H9 (cell line): ENCODE measurements around the gene SEC23IP. TPM values are rescaled to one million over a fixed set of nuclear protein-coding genes. Genes with fewer than 3 reads are reported as not detected.

ENCODE experiments used
- DNase-seq: peaks from one replicate; pipeline ENCODE4 v3.0.0-alpha.2; 2017
- H2AFZ ChIP-seq: one replicate; pipeline ENCODE4 v1.6.1; 2013; ENCODE audit warnings: mild to moderate bottlenecking, low read length, control low read depth, moderate library complexity
- H2AK5ac ChIP-seq: 2 replicates; pipeline ENCODE4 v1.6.1; 2013; ENCODE audit warnings: low read length, control low read depth, mixed read lengths; ENCODE audit not compliant: insufficient read length
- H2BK120ac ChIP-seq: one replicate; pipeline ENCODE4 v1.6.1; 2013; ENCODE audit warnings: low read depth, mild to moderate bottlenecking, low read length, control low read depth, inconsistent platforms; ENCODE audit not compliant: poor library complexity, severe bottlenecking
- H2BK12ac ChIP-seq: 2 replicates; pipeline ENCODE4 v1.6.1; 2013; ENCODE audit warnings: low read length, control low read depth, mixed read lengths, low read depth; ENCODE audit not compliant: insufficient read length
- H2BK15ac ChIP-seq: 2 replicates; pipeline ENCODE4 v1.6.1; 2013; ENCODE audit warnings: low read depth, low read length, control low read depth
- H2BK20ac ChIP-seq: one replicate; pipeline ENCODE4 v1.6.1; 2013; ENCODE audit warnings: low read depth, mild to moderate bottlenecking, low read length, control low read depth, inconsistent platforms; ENCODE audit not compliant: poor library complexity, severe bottlenecking
- H2BK5ac ChIP-seq: 2 replicates; pipeline ENCODE4 v1.6.1; 2013; ENCODE audit warnings: low read length, control low read depth, mixed read lengths; ENCODE audit not compliant: insufficient read length
- H3K14ac ChIP-seq: 2 replicates; pipeline ENCODE4 v1.6.1; 2013; ENCODE audit warnings: low read length, control low read depth; ENCODE audit not compliant: insufficient read depth
- H3K18ac ChIP-seq: 2 replicates; pipeline ENCODE4 v1.6.1; 2013; ENCODE audit warnings: low read depth, mild to moderate bottlenecking, mixed read lengths, low read length, control low read depth; ENCODE audit not compliant: insufficient read length
- H3K23ac ChIP-seq: 2 replicates; pipeline ENCODE4 v1.6.1; 2013; ENCODE audit warnings: low read length, control low read depth, mixed read lengths, low read depth; ENCODE audit not compliant: insufficient read length
- H3K23me2 ChIP-seq: 2 replicates; pipeline ENCODE4 v1.6.1; 2013; ENCODE audit warnings: low read depth, mild to moderate bottlenecking, mixed read lengths, low read length, control low read depth; ENCODE audit not compliant: insufficient read length, poor library complexity, severe bottlenecking
- H3K27ac ChIP-seq: 2 replicates; pipeline ENCODE4 v1.5.1; 2013; ENCODE audit warnings: low read length, control low read depth, mixed read lengths, low read depth; ENCODE audit not compliant: insufficient read length
- H3K27me3 ChIP-seq: 2 replicates; pipeline ENCODE4 v1.6.1; 2013; ENCODE audit warnings: low read length, control low read depth, inconsistent platforms; ENCODE audit not compliant: insufficient read depth
- H3K4ac ChIP-seq: 2 replicates; pipeline ENCODE4 v1.6.1; 2013; ENCODE audit warnings: low read depth, mild to moderate bottlenecking, control low read depth, inconsistent platforms, low read length, moderate library complexity
- H3K4me1 ChIP-seq: 2 replicates; pipeline ENCODE4 v1.6.1; 2013; ENCODE audit warnings: low read length, control low read depth, inconsistent platforms; ENCODE audit not compliant: insufficient read depth
- H3K4me2 ChIP-seq: 2 replicates; pipeline ENCODE4 v1.6.1; 2013; ENCODE audit warnings: low read length, control low read depth, mixed read lengths; ENCODE audit not compliant: insufficient read length, insufficient read depth
- H3K56ac ChIP-seq: 2 replicates; pipeline ENCODE4 v1.6.1; 2013; ENCODE audit warnings: low read depth, mild to moderate bottlenecking, mixed read lengths, low read length, control low read depth; ENCODE audit not compliant: insufficient read length
- H3K79me1 ChIP-seq: 2 replicates; pipeline ENCODE4 v1.6.1; 2013; ENCODE audit warnings: low read depth, mild to moderate bottlenecking, moderate library complexity, low read length, control low read depth, inconsistent platforms; ENCODE audit not compliant: insufficient read depth, poor library complexity, severe bottlenecking
- H3K79me2 ChIP-seq: 2 replicates; pipeline ENCODE4 v1.6.1; 2013; ENCODE audit warnings: low read length, control low read depth, inconsistent platforms; ENCODE audit not compliant: insufficient read depth
- H3K9ac ChIP-seq: 2 replicates; pipeline ENCODE4 v1.6.1; 2013; ENCODE audit warnings: low read length, control low read depth, mixed read lengths; ENCODE audit not compliant: insufficient read length; ENCODE audit errors: extremely low read depth
- H3K9me3 ChIP-seq: one replicate; pipeline ENCODE4 v1.6.1; 2013; ENCODE audit warnings: low read depth, low read length, inconsistent platforms; ENCODE audit not compliant: control insufficient read depth
- H3T11ph ChIP-seq: one replicate; pipeline ENCODE4 v1.6.1; 2013; ENCODE audit warnings: mild to moderate bottlenecking, low read length, control low read depth, inconsistent platforms
- H4K20me1 ChIP-seq: one replicate; pipeline ENCODE4 v1.6.1; 2013; ENCODE audit not compliant: control insufficient read depth, insufficient read length, insufficient read depth
- H4K5ac ChIP-seq: 2 replicates; pipeline ENCODE4 v1.6.1; 2013; ENCODE audit warnings: low read depth, mild to moderate bottlenecking, mixed read lengths, low read length, control low read depth; ENCODE audit not compliant: insufficient read length
- H4K8ac ChIP-seq: replicated peaks from 2 replicates; pipeline ENCODE4 v1.6.1; 2013; ENCODE audit warnings: low read length, control low read depth, mixed read lengths, low read depth; ENCODE audit not compliant: insufficient read length
- H4K91ac ChIP-seq: 2 replicates; pipeline ENCODE4 v1.6.1; 2013; ENCODE audit warnings: low read depth, mild to moderate bottlenecking, moderate library complexity, mixed read lengths, low read length, control low read depth; ENCODE audit not compliant: insufficient read length
- H3K27ac Mint-ChIP-seq, 3 experiments: 2 replicates in 2 of 3; 3 replicates in 1 of 3; pipeline ENCODE4 v1.8.0; 2020 to 2021; ENCODE audit warnings: mixed read lengths in 3 of 3, mild to moderate bottlenecking in 1 of 3, moderate library complexity in 1 of 3
- H3K27me3 Mint-ChIP-seq: 2 replicates; pipeline ENCODE4 v1.8.0; 2021; ENCODE audit warnings: low read depth, mild to moderate bottlenecking, moderate library complexity, mixed read lengths
- H3K36me3 Mint-ChIP-seq, 3 experiments: 2 replicates in 2 of 3; 3 replicates in 1 of 3; pipeline ENCODE4 v1.8.0; 2020 to 2021; ENCODE audit warnings: low read depth in 3 of 3, mixed read lengths in 3 of 3; ENCODE audit not compliant: insufficient read depth in 1 of 3
- H3K4me1 Mint-ChIP-seq, 2 experiments: 2 replicates each; pipeline ENCODE4 v1.8.0; 2020; ENCODE audit warnings: mixed read lengths in 2 of 2
- H3K4me3 Mint-ChIP-seq, 2 experiments: 2 replicates in 1 of 2; 3 replicates in 1 of 2; pipeline ENCODE4 v1.8.0; 2020 to 2021; ENCODE audit warnings: mild to moderate bottlenecking in 2 of 2, mixed read lengths in 2 of 2, moderate library complexity in 1 of 2
- H3K9me3 Mint-ChIP-seq, 2 experiments: 2 replicates in 1 of 2; 3 replicates in 1 of 2; pipeline ENCODE4 v1.8.0; 2020; ENCODE audit warnings: mild to moderate bottlenecking in 2 of 2, mixed read lengths in 2 of 2, moderate library complexity in 1 of 2
- CTCF ChIP-seq: fragments of 200-600 bp; sonication (generic); conservative IDR thresholded peaks from 3 replicates; pipeline ENCODE4 v1.8.0; 2021; ENCODE audit warnings: antibody characterized with exemption, mild to moderate bottlenecking
- WGBS: extraction: QIAGEN DNeasy Blood & Tissue Kit; methylation state at CpG from one replicate; pipeline ENCODE4 v1.1.7; 2013; ENCODE audit warnings: missing lambda C conversion rate, low lambda C conversion rate, mixed read lengths; ENCODE audit not compliant: insufficient read length; ENCODE audit errors: extremely low coverage; 5-methylcytosine and 5-hydroxymethylcytosine counted together
- total RNA-seq: library from RNA; stranded (reverse); gene quantifications from 2 replicates; pipeline ENCODE4 v1.2.1, GENCODE V29; 2021

The SEC23IP gene
- total RNA-seq, 1 experiment from 2014 or later, result 93.0 TPM

- TF ChIP-seq CTCF, result no peak
- DNase-seq, result no peak
- no peaks in the 10 kb centered on the region for H3K23me2 ChIP-seq
- H3K18ac ChIP-seq, result no peak overlapping the region
- no peak overlapping the region for H3K4me2 ChIP-seq
- H3K9ac ChIP-seq, result no peak overlapping the region
- no peak overlapping the region for H4K8ac ChIP-seq
- no peak overlapping the region for H2AFZ ChIP-seq
- no peaks in the 10 kb centered on the region for H3K4me1 ChIP-seq
- no peak overlapping the region for H2BK5ac ChIP-seq
- no peak overlapping the region for H3K27ac ChIP-seq
- H3K4ac ChIP-seq, result no peak overlapping the region
- no peaks in the 10 kb centered on the region for H4K20me1 ChIP-seq
- no peak overlapping the region for H3K27ac Mint-ChIP-seq
- no peaks in the 10 kb centered on the region for H3K9me3 ChIP-seq
- H2BK120ac ChIP-seq, result no peak overlapping the region
- H3K23ac ChIP-seq, result no peak overlapping the region
- H2AK5ac ChIP-seq, result no peak overlapping the region
- H3T11ph ChIP-seq, result no peak overlapping the region
- H4K5ac ChIP-seq, result no peak overlapping the region
- no peaks in the 10 kb centered on the region for H3K9me3 Mint-ChIP-seq
- H3K4me3 Mint-ChIP-seq, result no peak overlapping the region
- no peaks in the 10 kb centered on the region for H3K79me1 ChIP-seq
- no peak overlapping the region for H2BK20ac ChIP-seq
- no peaks in the 10 kb centered on the region for H3K79me2 ChIP-seq
- H2BK15ac ChIP-seq, result no peak overlapping the region
- H2BK12ac ChIP-seq, result no peak overlapping the region
- no peak overlapping the region for H3K14ac ChIP-seq
- H3K27me3 ChIP-seq, result no peaks in the 10 kb centered on the region
- H3K36me3 Mint-ChIP-seq, result no peaks in the 10 kb centered on the region
- no peak overlapping the region for H3K56ac ChIP-seq
- WGBS, result no CpG with 5 or more reads among the region's 3 CpGs
- no peak overlapping the region for H4K91ac ChIP-seq
- peaks cover 2% of the 10 kb centered on the region; the same call in 1 of the 2 replicates for H3K27me3 Mint-ChIP-seq
- H3K4me1 Mint-ChIP-seq, result peaks cover 0 to 6% of the 10 kb centered on the region in 2 experiments; a peak in 1 of 4 replicates
These were observed 83.9 kb downstream of the SEC23IP start for GRCh38 chr10:119976421-119976820.
